ENCODE results near the gene INSIG1.

The INSIG1 gene

GRCh38 chr7:155259866-155260497, 37.7 kb upstream of the INSIG1 start:
- H3F3A ChIP-seq (ENCODE audit: insufficient read depth, low read length), result no peaks in the 10 kb centered on the region
- H3K9me2 ChIP-seq (ENCODE audit: low read depth, low read length), result no peaks in the 10 kb centered on the region
- H4K20me1 ChIP-seq (ENCODE audit: insufficient read depth, low read length), result no peaks in the 10 kb centered on the region
- H3K36me3 ChIP-seq (ENCODE audit: insufficient read depth, low read length), result no peaks in the 10 kb centered on the region
- H3K9ac ChIP-seq (ENCODE audit: low read length), result no peak overlapping the region
- H3K79me2 ChIP-seq (ENCODE audit: insufficient read depth, low read length), result no peaks in the 10 kb centered on the region
- no peak overlapping the region for H3K27ac ChIP-seq (ENCODE audit: low read depth, low read length, poor library complexity, severe bottlenecking)
- no peaks in the 10 kb centered on the region for H3K4me1 ChIP-seq (ENCODE audit: insufficient read depth, low read length, severe bottlenecking)
- no peak overlapping the region for H3K4me2 ChIP-seq (ENCODE audit: low read length)
- no peak overlapping the region for H3K4me3 ChIP-seq (ENCODE audit: low read depth, low read length, poor library complexity, severe bottlenecking)
- H2AFZ ChIP-seq (ENCODE audit: low read length), result no peak overlapping the region
- TF ChIP-seq, protein P1, sequence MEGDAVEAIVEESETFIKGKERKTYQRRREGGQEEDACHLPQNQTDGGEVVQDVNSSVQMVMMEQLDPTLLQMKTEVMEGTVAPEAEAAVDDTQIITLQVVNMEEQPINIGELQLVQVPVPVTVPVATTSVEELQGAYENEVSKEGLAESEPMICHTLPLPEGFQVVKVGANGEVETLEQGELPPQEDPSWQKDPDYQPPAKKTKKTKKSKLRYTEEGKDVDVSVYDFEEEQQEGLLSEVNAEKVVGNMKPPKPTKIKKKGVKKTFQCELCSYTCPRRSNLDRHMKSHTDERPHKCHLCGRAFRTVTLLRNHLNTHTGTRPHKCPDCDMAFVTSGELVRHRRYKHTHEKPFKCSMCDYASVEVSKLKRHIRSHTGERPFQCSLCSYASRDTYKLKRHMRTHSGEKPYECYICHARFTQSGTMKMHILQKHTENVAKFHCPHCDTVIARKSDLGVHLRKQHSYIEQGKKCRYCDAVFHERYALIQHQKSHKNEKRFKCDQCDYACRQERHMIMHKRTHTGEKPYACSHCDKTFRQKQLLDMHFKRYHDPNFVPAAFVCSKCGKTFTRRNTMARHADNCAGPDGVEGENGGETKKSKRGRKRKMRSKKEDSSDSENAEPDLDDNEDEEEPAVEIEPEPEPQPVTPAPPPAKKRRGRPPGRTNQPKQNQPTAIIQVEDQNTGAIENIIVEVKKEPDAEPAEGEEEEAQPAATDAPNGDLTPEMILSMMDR (IDR thresholded peaks at IDR 0.05; ENCODE audit: low read length), result no peak
- no peak for TF ChIP-seq EZH2 (IDR thresholded peaks at IDR 0.05; ENCODE audit: borderline replicate concordance, low read length)
- H3K9me3 ChIP-seq (ENCODE audit: low read length), result no peaks in the 10 kb centered on the region
- peaks cover 23% of the 10 kb centered on the region for H3K27me3 ChIP-seq (ENCODE audit: insufficient read depth, low read length)

GRCh38 chr7:155260498-155260872, 37.2 kb upstream of the INSIG1 start:
- H3F3A ChIP-seq (ENCODE audit: insufficient read depth, low read length), result no peaks in the 10 kb centered on the region
- H3K9ac ChIP-seq (ENCODE audit: low read length), result no peak overlapping the region
- H3K4me3 ChIP-seq (ENCODE audit: low read depth, low read length, poor library complexity, severe bottlenecking), result no peak overlapping the region
- H3K27ac ChIP-seq (ENCODE audit: low read depth, low read length, poor library complexity, severe bottlenecking), result no peak overlapping the region
- no peaks in the 10 kb centered on the region for H3K36me3 ChIP-seq (ENCODE audit: insufficient read depth, low read length)
- no peak overlapping the region for H3K4me2 ChIP-seq (ENCODE audit: low read length)
- no peaks in the 10 kb centered on the region for H3K9me2 ChIP-seq (ENCODE audit: low read depth, low read length)
- H2AFZ ChIP-seq (ENCODE audit: low read length), result no peak overlapping the region
- no peaks in the 10 kb centered on the region for H3K4me1 ChIP-seq (ENCODE audit: insufficient read depth, low read length, severe bottlenecking)
- H3K9me3 ChIP-seq (ENCODE audit: low read length), result no peaks in the 10 kb centered on the region
- no peaks in the 10 kb centered on the region for H4K20me1 ChIP-seq (ENCODE audit: insufficient read depth, low read length)
- peaks cover 23% of the 10 kb centered on the region for H3K27me3 ChIP-seq (ENCODE audit: insufficient read depth, low read length)
- TF ChIP-seq EZH2 (IDR thresholded peaks at IDR 0.05; ENCODE audit: borderline replicate concordance, low read length), result no peak
- TF ChIP-seq, protein P1 (IDR thresholded peaks at IDR 0.05; ENCODE audit: low read length), result no peak
- no peaks in the 10 kb centered on the region for H3K79me2 ChIP-seq (ENCODE audit: insufficient read depth, low read length)

- H3K27me3 ChIP-seq (ENCODE audit: insufficient read depth, low read length), result peaks cover 21% of the 10 kb centered on the region
- TF ChIP-seq EZH2 (IDR thresholded peaks at IDR 0.05; ENCODE audit: borderline replicate concordance, low read length), result no peak
- TF ChIP-seq, protein P1 (IDR thresholded peaks at IDR 0.05; ENCODE audit: low read length), result no peak
Measured at GRCh38 chr7:155261031-155261985, 36.4 kb upstream of the INSIG1 start.

More at GRCh38 chr7:155261031-155261985, 36.4 kb upstream of the INSIG1 start:
- Histone ChIP-seq H3K4me3 (ENCODE audit: low read depth, low read length, poor library complexity, severe bottlenecking) (no peak overlapping the region), H2AFZ (ENCODE audit: low read length) (no peak overlapping the region), H3K9me3 (ENCODE audit: low read length) (no peaks in the 10 kb centered on the region), H3K27ac (ENCODE audit: low read depth, low read length, poor library complexity, severe bottlenecking) (no peak overlapping the region), H3F3A (ENCODE audit: insufficient read depth, low read length) (no peaks in the 10 kb centered on the region), H3K36me3 (ENCODE audit: insufficient read depth, low read length) (no peaks in the 10 kb centered on the region), H3K4me2 (ENCODE audit: low read length) (no peak overlapping the region), H3K9ac (ENCODE audit: low read length) (no peak overlapping the region), H4K20me1 (ENCODE audit: insufficient read depth, low read length) (no peaks in the 10 kb centered on the region), H3K79me2 (ENCODE audit: insufficient read depth, low read length) (no peaks in the 10 kb centered on the region), H3K4me1 (ENCODE audit: insufficient read depth, low read length, severe bottlenecking) (no peaks in the 10 kb centered on the region), H3K9me2 (ENCODE audit: low read depth, low read length) (no peaks in the 10 kb centered on the region)
